SK-N-SH (cell line): ENCODE measurements around the gene IRAK4. TPM values are rescaled to one million over a fixed set of nuclear protein-coding genes. Genes with fewer than 3 reads are reported as not detected.

Experiments used
- CTCF ChIA-PET: fragments of 300-600, 350-600 bp; formaldehyde crosslinking; extraction: SDS; loops from one replicate; lab custom pipeline; 2021; lab: Yijun Ruan, JAX
- POLR2A ChIA-PET: fragments of 350-600 bp; sonication (Branson Sonifier 250); formaldehyde crosslinking; extraction: SDS; loops from one replicate; lab custom pipeline; 2020; ENCODE audit warnings: antibody characterized with exemption, inconsistent platforms; lab: Yijun Ruan, JAX
- DNase-seq: peaks from one replicate; pipeline ENCODE4 v3.0.0; 2012
- H2AFZ ChIP-seq: fragments of 200-600 bp; sonication (generic); 2 replicates; pipeline ENCODE4 v1.8.1; 2016; ENCODE audit warnings: antibody characterized with exemption, mild to moderate bottlenecking, low read depth
- H3F3A ChIP-seq: fragments of 200-600 bp; sonication (generic); replicated peaks from 2 replicates; pipeline ENCODE3; 2016; ENCODE audit warnings: antibody characterized with exemption, mild to moderate bottlenecking; ENCODE audit not compliant: insufficient read depth
- H3K27ac ChIP-seq, 2 experiments: fragments of 200-500 bp in 1 of 2; fragments of 200-600 bp in 1 of 2; sonication (Bioruptor generic) in 1 of 2; sonication (generic), shearing (Covaris generic) in 1 of 2; 2 replicates each; pipeline versions ENCODE4 v1.5.1 to v1.6.1; 2014 to 2016; ENCODE audit warnings: low read depth in 2 of 2, inconsistent platforms in 1 of 2, low read length in 1 of 2, mild to moderate bottlenecking in 1 of 2, mixed read lengths in 1 of 2
- H3K27me3 ChIP-seq: fragments of 200-600 bp; sonication (generic), shearing (Covaris generic); 2 replicates; pipeline ENCODE4 v1.6.1; 2016; ENCODE audit warnings: mixed run types; ENCODE audit not compliant: insufficient read depth
- H3K36me3 ChIP-seq, 2 experiments: fragments of 200-500 bp in 1 of 2; fragments of 200-600 bp in 1 of 2; sonication (Bioruptor generic) in 1 of 2; sonication (generic) in 1 of 2; replicated peaks in 1 of 2; 2 replicates each; pipeline versions ENCODE3 to v1.5.1; 2014 to 2016; ENCODE audit warnings: low read length in 1 of 2, mild to moderate bottlenecking in 1 of 2; ENCODE audit not compliant: insufficient read depth in 2 of 2, control insufficient read depth in 1 of 2
- H3K4me1 ChIP-seq, 2 experiments: fragments of 200-500 bp in 1 of 2; fragments of 200-600 bp in 1 of 2; sonication (Bioruptor generic) in 1 of 2; sonication (generic), shearing (Covaris generic) in 1 of 2; 2 replicates each; pipeline versions ENCODE4 v1.5.1 to v1.6.1; 2014 to 2016; ENCODE audit warnings: low read depth in 1 of 2, low read length in 1 of 2, mixed run types in 1 of 2; ENCODE audit not compliant: insufficient read depth in 2 of 2, control insufficient read depth in 1 of 2
- H3K4me2 ChIP-seq: fragments of 200-600 bp; sonication (generic), shearing (Covaris generic); 2 replicates; pipeline ENCODE4 v1.6.1; 2017; ENCODE audit warnings: mixed run types
- H3K4me3 ChIP-seq, 2 experiments: fragments of 200-500 bp in 1 of 2; fragments of 200-600 bp in 1 of 2; sonication (Bioruptor generic) in 1 of 2; sonication (generic), shearing (Covaris generic) in 1 of 2; 2 replicates each; pipeline versions ENCODE4 v1.5.1 to v1.8.1; 2014 to 2016; ENCODE audit warnings: low read depth in 2 of 2, inconsistent platforms in 1 of 2, low read length in 1 of 2, mild to moderate bottlenecking in 1 of 2, mixed read lengths in 1 of 2, moderate library complexity in 1 of 2
- H3K79me2 ChIP-seq: fragments of 200-600 bp; sonication (generic); 2 replicates; pipeline ENCODE4 v1.8.1; 2017; ENCODE audit warnings: mild to moderate bottlenecking; ENCODE audit not compliant: insufficient read depth
- H3K9ac ChIP-seq: fragments of 200-600 bp; sonication (generic); 2 replicates; pipeline ENCODE4 v1.6.1; 2017; ENCODE audit warnings: mixed run types
- H3K9me2 ChIP-seq: fragments of 200-600 bp; sonication (generic); 2 replicates; pipeline ENCODE4 v1.6.1; 2017; ENCODE audit warnings: mixed run types
- H3K9me3 ChIP-seq: fragments of 200-600 bp; sonication (generic); 2 replicates; pipeline ENCODE4 v1.6.1; 2017; ENCODE audit warnings: mixed run types, mild to moderate bottlenecking, moderate library complexity
- H4K20me1 ChIP-seq: fragments of 200-600 bp; sonication (generic); 2 replicates; pipeline ENCODE4 v1.6.1; 2017; ENCODE audit warnings: mild to moderate bottlenecking, mixed run types; ENCODE audit not compliant: insufficient read depth
- CHD2 ChIP-seq: fragments of 150-350 bp; IDR thresholded peaks from 2 replicates; pipeline ENCODE4 v1.6.1; 2018; ENCODE audit warnings: low read length; ENCODE audit not compliant: partially characterized antibody
- ELF1 ChIP-seq: IDR thresholded peaks from 2 replicates; pipeline ENCODE4 v1.4.0; 2012
- FOXM1 ChIP-seq: IDR thresholded peaks from 2 replicates; pipeline ENCODE4 v1.4.0; 2012; ENCODE audit warnings: low read depth, mild to moderate bottlenecking
- JUND ChIP-seq: IDR thresholded peaks from 2 replicates; pipeline ENCODE4 v1.4.0; 2012
- MAX ChIP-seq: IDR thresholded peaks from 2 replicates; pipeline ENCODE4 v1.4.0; 2012; ENCODE audit warnings: low read depth
- MEF2A ChIP-seq: IDR thresholded peaks from 2 replicates; pipeline ENCODE4 v1.4.0; 2012; ENCODE audit warnings: low read depth, borderline replicate concordance
- MXI1 ChIP-seq: IDR thresholded peaks from 2 replicates; pipeline ENCODE4 v1.6.1; 2012; ENCODE audit warnings: mild to moderate bottlenecking, low read depth, low read length, improper control_type of control experiment
- NFIC ChIP-seq: IDR thresholded peaks from 2 replicates; pipeline ENCODE4 v1.4.0; 2012; ENCODE audit warnings: borderline replicate concordance
- NRF1 ChIP-seq: IDR thresholded peaks from 2 replicates; pipeline ENCODE4 v1.6.1; 2012; ENCODE audit warnings: low read depth, mild to moderate bottlenecking, low read length
- PBX3 ChIP-seq: IDR thresholded peaks from 2 replicates; pipeline ENCODE4; 2012
- POLR2AphosphoS5 ChIP-seq: IDR thresholded peaks from 2 replicates; pipeline ENCODE4 v1.6.1; 2012; ENCODE audit warnings: low read depth, low read length
- RCOR1 ChIP-seq: fragments of 150-350 bp; IDR thresholded peaks from 2 replicates; pipeline ENCODE4 v1.6.1; 2017; ENCODE audit warnings: antibody characterized with exemption, low read length
- SIN3A ChIP-seq: IDR thresholded peaks from 2 replicates; pipeline ENCODE4 v1.6.1; 2012; ENCODE audit warnings: low read depth, mild to moderate bottlenecking, low read length, moderate library complexity, borderline replicate concordance
- SMC3 ChIP-seq: IDR thresholded peaks from 2 replicates; pipeline ENCODE4 v1.6.1; 2012; ENCODE audit warnings: low read depth, low read length, improper control_type of control experiment
- TAF1 ChIP-seq: IDR thresholded peaks from 2 replicates; pipeline ENCODE4 v1.6.1; 2012; ENCODE audit warnings: low read depth, mild to moderate bottlenecking, low read length, moderate library complexity, borderline replicate concordance
- TEAD4 ChIP-seq: IDR thresholded peaks from 2 replicates; pipeline ENCODE4 v1.4.0; 2012; ENCODE audit warnings: mild to moderate bottlenecking, borderline replicate concordance; ENCODE audit not compliant: insufficient read depth
- USF1 ChIP-seq: IDR thresholded peaks from 2 replicates; pipeline ENCODE4 v1.4.0; 2012; ENCODE audit warnings: low read depth, borderline replicate concordance
- USF2 ChIP-seq: fragments of 150-350 bp; IDR thresholded peaks from 2 replicates; pipeline ENCODE4 v1.6.1; 2017; ENCODE audit warnings: antibody characterized with exemption, low read length, low read depth, borderline replicate concordance
- polyA plus RNA-seq, 3 experiments: library from polyadenylated mRNA; depleted of rRNA; stranded (reverse); fragments of >200 nt; gene quantifications; 2 replicates each; pipeline ENCODE4 v1.2.3, GENCODE V29; 2012

IRAK4 gene
- polyA plus RNA-seq, 1 of the 3 experiments (the other 2 are of a cell fraction) = 5.1 TPM

- Histone ChIP-seq H3F3A (no peaks in the 10 kb centered on the region), H3K79me2 (peaks cover 16% of the 10 kb centered on the region), H3K27ac (no peak overlapping the region), H3K36me3 (peaks cover 0 to 5% of the 10 kb centered on the region in 2 experiments), H3K4me3 (no peak overlapping the region), H3K9ac (no peak overlapping the region), H3K4me1 (peaks cover 6 to 10% of the 10 kb centered on the region in 2 experiments; a peak in 3 of 4 replicates), H3K9me2 (no peaks in the 10 kb centered on the region), H3K4me2 (no peak overlapping the region), H3K9me3 (no peaks in the 10 kb centered on the region), H3K27me3 (no peaks in the 10 kb centered on the region), H2AFZ (no peak overlapping the region), H4K20me1 (no peaks in the 10 kb centered on the region)
- ChIA-PET CTCF (no interaction called here), POLR2A (no interaction called here)
- TF ChIP-seq FOXM1 (no peak), NFIC (no peak), RCOR1 (no peak), JUND (no peak), PBX3 (no peak), TAF1 (no peak), CHD2 (no peak), POLR2AphosphoS5 (no peak), ELF1 (no peak), USF1 (no peak), SMC3 (no peak), MAX (no peak), TEAD4 (no peak)
- no peak for DNase-seq
Observed at GRCh38 chr12:43761500-43761899, 2.7 kb downstream of the IRAK4 start.

GRCh38 chr12:43762596-43762995 is 3.8 kb downstream of the IRAK4 start:
- Histone ChIP-seq H3K79me2 (peaks cover 5% of the 10 kb centered on the region), H3F3A (no peaks in the 10 kb centered on the region), H3K4me1 (peaks cover 6 to 8% of the 10 kb centered on the region in 2 experiments; a peak in 3 of 4 replicates), H3K9me2 (no peaks in the 10 kb centered on the region), H3K4me2 (no peak overlapping the region), H3K36me3 (peaks cover 0 to 5% of the 10 kb centered on the region in 2 experiments), H3K27ac (no peak overlapping the region), H3K9me3 (no peaks in the 10 kb centered on the region), H4K20me1 (no peaks in the 10 kb centered on the region), H3K27me3 (no peaks in the 10 kb centered on the region), H3K9ac (no peak overlapping the region), H3K4me3 (no peak overlapping the region), H2AFZ (no peak overlapping the region)
- DNase-seq = no peak
- POLR2A ChIA-PET = no interaction called here
- TF ChIP-seq ELF1 (no peak), CHD2 (no peak), SIN3A (no peak), FOXM1 (no peak), NRF1 (no peak), USF2 (no peak), MXI1 (no peak), MEF2A (no peak)
- CTCF ChIA-PET = interaction anchor here (0.9 to 2.0 kb wide), 4 partner anchors 10 to 319 kb away, joined by 3 to 9 read pairs (median 3); no protein-coding TSS in a partner anchor
